ENCODE data around the gene BMX.

The BMX gene

GRCh38 chrX:15576019-15576418 is 75.4 kb downstream of the BMX start:
- no peak for DNase-seq

GRCh38 chrX:15579778-15580747 is 79.5 kb downstream of the BMX start:
- DNase-seq: no peak

- no peak for DNase-seq
Observed at GRCh38 chrX:15594371-15594770, 93.8 kb downstream of the BMX start.

GRCh38 chrX:15598026-15598425 is 97.4 kb downstream of the BMX start:
- DNase-seq: no peak

DNA sequence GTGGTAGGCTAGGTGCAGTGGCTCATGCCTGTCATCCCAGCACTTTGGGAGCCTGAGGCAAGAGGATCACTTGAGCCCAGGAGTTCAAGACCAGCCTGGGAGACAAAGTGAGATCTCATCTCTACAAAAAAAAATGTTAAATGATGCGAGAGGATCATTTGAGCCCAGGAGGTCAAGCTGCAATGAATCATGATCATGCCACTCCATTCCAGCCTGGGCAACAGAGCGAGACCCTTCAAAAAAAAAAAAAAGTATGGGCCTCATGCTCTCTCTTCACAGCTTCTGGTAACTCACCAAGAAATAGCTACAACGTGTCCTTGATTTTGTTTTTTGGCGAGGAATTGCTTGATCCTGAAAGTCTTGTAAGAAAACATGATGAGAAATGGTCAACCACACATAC is 98.9 kb downstream of the BMX start:
- no peak for DNase-seq

DNA sequence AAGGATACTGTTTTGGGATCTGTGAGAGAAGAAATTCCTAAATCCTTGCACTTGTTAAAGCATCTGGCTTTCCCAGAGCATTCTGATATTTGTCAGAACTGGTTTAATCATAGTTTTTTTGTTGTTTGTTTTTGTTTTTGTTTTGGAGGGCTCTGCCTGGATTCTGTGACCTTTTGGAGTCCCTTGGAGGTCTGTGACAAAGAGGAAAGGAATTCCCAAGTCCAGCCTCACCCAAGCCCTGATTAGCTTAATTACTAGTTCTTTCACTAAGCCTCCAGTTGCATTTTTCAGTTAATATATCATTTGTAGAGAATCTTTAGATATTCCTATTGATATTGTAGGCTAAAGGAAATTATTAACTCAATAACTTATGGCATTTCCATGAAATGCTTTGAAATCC is 99.4 kb downstream of the BMX start:
- no peak for DNase-seq

DNA sequence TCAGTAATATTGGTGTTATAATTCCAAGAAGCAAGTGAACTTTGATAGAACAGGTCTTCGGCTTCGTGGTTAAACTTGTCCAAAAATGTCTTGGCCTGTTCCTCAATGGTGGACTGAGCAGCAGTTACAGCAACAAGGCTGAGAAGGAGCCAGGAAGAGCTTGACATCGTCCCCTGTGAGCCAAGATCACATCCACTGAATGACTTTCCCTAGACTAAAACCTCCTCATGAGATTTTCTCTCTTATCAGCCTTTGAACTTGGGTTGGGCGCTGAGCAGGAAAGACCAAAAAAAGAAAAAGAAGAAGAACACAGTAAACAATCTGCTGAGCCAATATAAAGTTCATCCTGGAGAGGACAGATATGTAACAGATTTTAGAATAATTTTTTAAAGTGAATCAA is 100.1 kb downstream of the BMX start, which contains the start of gene ACE2:
Gene ACE2, minus strand, starts transcription at position 216 of the 400 bp plus-strand sequence. Its CDS starts 49 bp downstream, at position 167.
- DNase-seq: no peak

DNA sequence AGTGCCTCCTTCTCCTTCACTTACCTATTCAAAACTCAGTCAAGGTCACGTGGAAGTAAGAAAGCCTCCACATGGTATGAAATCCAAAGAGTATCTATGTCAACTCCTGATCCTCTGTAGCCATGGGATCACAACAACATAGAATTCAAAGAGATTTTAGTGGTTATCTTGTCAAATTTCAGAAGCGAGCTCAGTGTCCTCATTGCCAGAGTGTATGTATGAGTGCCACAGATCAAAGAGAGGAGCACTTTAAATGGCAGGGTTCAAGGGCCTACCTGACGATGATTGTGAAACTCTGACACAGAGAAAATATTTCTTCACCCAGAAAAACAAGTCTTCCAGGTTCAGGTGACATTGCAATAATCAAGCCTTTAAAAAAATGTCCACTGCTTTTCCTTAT is 101.3 kb downstream of the BMX start:
- no peak for DNase-seq

- no peak for DNase-seq
Observed at GRCh38 chrX:15602761-15603160, 102.2 kb downstream of the BMX start.

DNA sequence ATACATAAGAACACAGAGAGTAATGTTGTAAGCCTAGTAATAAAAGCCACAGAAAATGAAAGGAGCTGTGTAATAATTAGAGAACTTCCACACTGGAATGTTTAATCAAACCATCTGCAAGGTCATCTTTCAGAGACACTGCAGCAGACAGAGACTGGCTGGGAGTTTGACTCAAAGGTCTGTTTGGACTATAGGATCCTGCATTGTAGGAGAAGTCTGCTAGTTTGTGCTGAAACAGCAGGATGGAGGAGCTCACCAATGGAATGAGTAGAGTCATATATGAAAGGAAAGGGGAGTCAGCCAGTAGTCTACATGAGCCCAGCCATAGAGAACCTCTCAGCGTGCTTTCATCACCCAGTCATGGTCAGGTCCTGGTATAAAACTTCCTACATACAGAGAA is 104.6 kb downstream of the BMX start:
- DNase-seq: no peak
